Stimulated activated CD4-positive, alpha-beta T cell treated with anti-CD3 and anti-CD28 coated beads, Interleukin-1b, Interleukin-23, amount 100 ng/mL, for 1 hour (primary cell): ENCODE results near the gene CASTOR2.
"Not testable (repeated sequence)": the region's sequence is repeated elsewhere in the genome, so short reads cannot be mapped to it uniquely, and the experiment has no call there.

Experiments
- DNase-seq, 2 donors: peaks; one replicate each; pipeline ENCODE4 v3.0.0-alpha.2; 2020; ENCODE audit warnings: low read depth in 2 of 2

CASTOR2 gene

GRCh38 chr7:74964511-74965119 is at the start of gene CASTOR2:
Gene CASTOR2, plus strand, starts transcription at chr7:74964705. Its CDS starts 281 bp downstream, at chr7:74964986.
- DNase-seq = peak; percentile 43 to 49

GRCh38 chr7:74922321-74922890 is 42.1 kb upstream of the CASTOR2 start:
- DNase-seq = not testable (repeated sequence)

- not testable (repeated sequence) for DNase-seq
Observed at GRCh38 chr7:74923644-74924043, 40.9 kb upstream of the CASTOR2 start.

GRCh38 chr7:74926968-74927367 is 37.5 kb upstream of the CASTOR2 start:
- not testable (repeated sequence) for DNase-seq

- not testable (repeated sequence) for DNase-seq
Observed at GRCh38 chr7:74931563-74932328, 32.8 kb upstream of the CASTOR2 start.

- DNase-seq = not testable (repeated sequence)
Observed at GRCh38 chr7:74939429-74939828, 25.1 kb upstream of the CASTOR2 start.

- DNase-seq = not testable (repeated sequence)
Observed at GRCh38 chr7:74941302-74942069, 23.0 kb upstream of the CASTOR2 start.

GRCh38 chr7:74943923-74944322 is 20.6 kb upstream of the CASTOR2 start:
- not testable (repeated sequence) for DNase-seq

GRCh38 chr7:74947741-74948140 is 16.8 kb upstream of the CASTOR2 start:
- not testable (repeated sequence) for DNase-seq

- DNase-seq = not testable (repeated sequence)
Observed at GRCh38 chr7:74953774-74954173, 10.7 kb upstream of the CASTOR2 start.

- not testable (repeated sequence) for DNase-seq
Observed at GRCh38 chr7:74958328-74958727, 6.2 kb upstream of the CASTOR2 start.

- not testable (repeated sequence) for DNase-seq
Observed at GRCh38 chr7:74963704-74964510, 598 bp upstream of the CASTOR2 start.

- DNase-seq = not testable (repeated sequence)
Observed at GRCh38 chr7:74966208-74966854, 1.8 kb downstream of the CASTOR2 start.

GRCh38 chr7:74966909-74967308 is 2.4 kb downstream of the CASTOR2 start:
- not testable (repeated sequence) for DNase-seq

- not testable (repeated sequence) for DNase-seq
Observed at GRCh38 chr7:74971431-74971830, 6.9 kb downstream of the CASTOR2 start.

- not testable (repeated sequence) for DNase-seq
Observed at GRCh38 chr7:74972377-74972776, 7.9 kb downstream of the CASTOR2 start.

GRCh38 chr7:74975959-74976358 is 11.5 kb downstream of the CASTOR2 start:
- not testable (repeated sequence) for DNase-seq

- DNase-seq = not testable (repeated sequence)
Observed at GRCh38 chr7:74977523-74977922, 13.0 kb downstream of the CASTOR2 start.

- not testable (repeated sequence) for DNase-seq
Observed at GRCh38 chr7:74988436-74988835, 23.9 kb downstream of the CASTOR2 start.

GRCh38 chr7:74993121-74993520 is 28.6 kb downstream of the CASTOR2 start:
- DNase-seq = no peak
